Retinal pigment epithelial cell (primary cell): ENCODE results near the gene GRM8.

Source experiments
- DNase-seq: peaks from one replicate; pipeline ENCODE4 v3.0.0-alpha.2; 2010; ENCODE audit warnings: low read depth
- H3K4me3 ChIP-seq: 2 replicates; pipeline ENCODE4 v1.5.1; 2011; ENCODE audit warnings: mild to moderate bottlenecking, low read length, control low read depth, moderate library complexity
- CTCF ChIP-seq: conservative IDR thresholded peaks from 2 replicates; pipeline ENCODE4 v1.5.1; 2011; ENCODE audit warnings: low read depth, low read length, control low read depth, inconsistent platforms

The GRM8 gene

GRCh38 chr7:126637538-126637937 lies 615.2 kb downstream of the GRM8 start:
- H3K4me3 ChIP-seq: no peak overlapping the region
- no peak for TF ChIP-seq CTCF
- no peak for DNase-seq

GRCh38 chr7:126635545-126635944 lies 617.2 kb downstream of the GRM8 start:
- TF ChIP-seq CTCF: no peak
- H3K4me3 ChIP-seq: no peak overlapping the region
- DNase-seq: no peak

GRCh38 chr7:126608339-126608776 lies 644.4 kb downstream of the GRM8 start:
- no peak overlapping the region for H3K4me3 ChIP-seq
- TF ChIP-seq CTCF: peak; percentile 62
- DNase-seq: no peak

- no peak overlapping the region for H3K4me3 ChIP-seq
- TF ChIP-seq CTCF: no peak
- DNase-seq: no peak
These were observed 646.4 kb downstream of the GRM8 start for GRCh38 chr7:126606331-126606730.

- no peak overlapping the region for H3K4me3 ChIP-seq
- no peak for DNase-seq
- TF ChIP-seq CTCF: no peak
These were observed 647.2 kb downstream of the GRM8 start for GRCh38 chr7:126605553-126605952.

GRCh38 chr7:126605056-126605455 lies 647.7 kb downstream of the GRM8 start:
- DNase-seq: no peak
- TF ChIP-seq CTCF: no peak
- no peak overlapping the region for H3K4me3 ChIP-seq

- DNase-seq: no peak
- no peak for TF ChIP-seq CTCF
- H3K4me3 ChIP-seq: no peak overlapping the region
These were observed 663.6 kb downstream of the GRM8 start for GRCh38 chr7:126589068-126589684.
